ENCODE data around the gene TOM1L1.
"Not testable (repeated sequence)": the region's sequence is repeated elsewhere in the genome, so short reads cannot be mapped to it uniquely, and the experiment has no call there.

TOM1L1 gene

DNA sequence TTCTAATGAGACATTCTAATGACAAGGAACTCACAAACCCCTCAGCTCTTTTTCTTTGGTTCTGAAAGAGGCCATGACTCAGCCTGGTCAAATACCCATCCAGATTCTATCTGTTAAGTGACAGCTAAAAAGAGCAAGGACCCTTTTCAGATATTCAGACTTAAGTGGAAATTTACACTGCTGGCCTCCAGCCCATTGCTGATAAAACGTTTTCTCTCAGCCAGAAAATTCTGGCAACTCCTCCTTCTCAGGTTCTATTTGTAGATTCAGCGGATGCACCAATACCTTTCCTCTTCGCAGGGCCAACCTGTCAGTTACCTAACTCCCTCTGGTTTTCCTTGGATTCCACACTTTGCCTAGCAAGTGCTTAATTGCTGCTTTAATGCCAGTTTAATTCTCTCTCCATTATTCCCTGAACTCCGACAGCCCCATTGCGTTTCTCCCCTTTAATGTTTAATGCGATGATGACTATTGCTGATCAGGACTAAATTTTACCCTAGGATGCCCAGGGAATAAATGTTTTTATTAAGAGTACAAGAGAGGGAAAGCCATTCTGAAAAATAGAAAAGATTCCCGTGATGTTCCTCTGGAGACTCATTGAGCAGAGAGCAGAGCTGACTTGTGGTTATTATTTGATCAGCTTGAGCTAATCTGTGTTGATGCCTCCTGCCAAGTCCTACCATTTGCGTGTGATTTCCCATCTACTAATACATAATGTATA, 35.9 kb upstream of the TOM1L1 start:
- TF ChIP-seq CTCF (conservative IDR thresholded peaks at IDR 0.05; ENCODE audit: low read length) = no peak
- no peak overlapping the region for H3K4me3 ChIP-seq (ENCODE audit: low read length)
- DNase-seq (ENCODE audit: low read depth) = no peak

DNA sequence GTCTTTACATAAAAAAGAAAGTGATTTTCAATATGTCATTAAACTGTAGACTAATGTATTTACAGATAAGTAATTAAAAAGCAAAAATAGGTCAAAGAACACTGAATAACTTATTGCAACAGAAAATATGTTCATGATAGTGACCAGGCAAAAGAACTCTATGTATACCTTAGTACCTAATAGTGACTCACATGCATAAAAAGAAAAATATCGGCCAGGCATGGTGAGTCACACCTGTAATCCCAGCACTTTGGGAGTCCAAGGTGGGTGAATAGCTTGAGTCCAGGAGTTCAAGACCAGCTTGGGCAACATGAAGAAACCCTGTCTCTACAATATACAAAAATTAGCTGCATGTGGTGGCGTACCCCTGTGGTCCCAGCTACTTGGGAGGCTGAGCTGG, 33.0 kb upstream of the TOM1L1 start:
- H3K4me3 ChIP-seq (ENCODE audit: low read length) = no peak overlapping the region
- TF ChIP-seq CTCF (conservative IDR thresholded peaks at IDR 0.05; ENCODE audit: low read length) = no peak
- no peak for DNase-seq (ENCODE audit: low read depth)

- DNase-seq (ENCODE audit: low read depth) = no peak
- no peak overlapping the region for H3K4me3 ChIP-seq (ENCODE audit: low read length)
- TF ChIP-seq CTCF (conservative IDR thresholded peaks at IDR 0.05; ENCODE audit: low read length) = no peak
These were observed 29.9 kb upstream of the TOM1L1 start for GRCh38 chr17:54870671-54871175.

- H3K4me3 ChIP-seq (ENCODE audit: low read length); DNase-seq (ENCODE audit: low read depth): not testable (repeated sequence)
These were observed 24.7 kb upstream of the TOM1L1 start for GRCh38 chr17:54875906-54876305.

- no peak overlapping the region for H3K4me3 ChIP-seq (ENCODE audit: low read length)
- DNase-seq (ENCODE audit: low read depth) = no peak
- no peak for TF ChIP-seq CTCF (conservative IDR thresholded peaks at IDR 0.05; ENCODE audit: low read length)
These were observed 23.9 kb upstream of the TOM1L1 start for GRCh38 chr17:54876656-54877195.

GRCh38 chr17:54881255-54881972, 19.2 kb upstream of the TOM1L1 start:
- TF ChIP-seq CTCF (conservative IDR thresholded peaks at IDR 0.05; ENCODE audit: low read length) = no peak
- H3K4me3 ChIP-seq (ENCODE audit: low read length) = no peak overlapping the region
- DNase-seq (ENCODE audit: low read depth) = no peak

DNA sequence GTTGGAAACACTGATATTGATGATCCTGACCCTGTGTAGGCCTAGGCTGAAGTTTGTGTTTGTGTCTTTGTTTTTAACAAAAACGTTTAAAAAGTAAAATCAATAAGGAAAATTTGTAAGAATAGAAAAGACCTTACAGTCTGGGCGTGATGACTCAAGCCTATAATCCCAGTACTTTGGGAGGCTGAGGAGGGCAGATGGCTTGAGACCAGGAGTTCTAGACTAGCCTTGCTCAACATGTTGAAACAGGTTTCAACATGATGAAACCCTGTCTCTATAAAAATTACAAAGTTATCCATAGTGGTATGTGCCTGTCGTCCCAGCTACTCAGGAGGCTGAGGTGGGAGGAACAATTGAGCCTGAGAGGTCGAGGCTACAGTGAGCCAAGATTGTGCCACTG, 18.3 kb upstream of the TOM1L1 start:
- no peak overlapping the region for H3K4me3 ChIP-seq (ENCODE audit: low read length)
- peak; percentile 5 for DNase-seq (ENCODE audit: low read depth)
- no peak for TF ChIP-seq CTCF (conservative IDR thresholded peaks at IDR 0.05; ENCODE audit: low read length)

All from AG10803 (cell line).